Fibroblast of lung (primary cell): Measurements from ENCODE around the gene ITGAE. TPM values are rescaled to one million over a fixed set of nuclear protein-coding genes. Genes with fewer than 3 reads are reported as not detected.

Experiments used
- DNase-seq, 2 donors: peaks; one replicate each; pipeline versions ENCODE4 v3.0.0 to v3.0.0-alpha.2; 2010; ENCODE audit warnings: low read depth in 2 of 2
- H2AFZ ChIP-seq: 2 replicates; pipeline ENCODE4 v1.5.1; 2012; ENCODE audit warnings: low read length, control low read depth, inconsistent platforms
- H3K27ac ChIP-seq: 2 replicates; pipeline ENCODE4 v1.5.1; 2011; ENCODE audit warnings: low read length, control low read depth; ENCODE audit not compliant: insufficient read depth
- H3K27me3 ChIP-seq: 2 replicates; pipeline ENCODE4 v1.5.1; 2011; ENCODE audit warnings: mild to moderate bottlenecking, low read length; ENCODE audit not compliant: control insufficient read depth, insufficient read depth
- H3K36me3 ChIP-seq: 2 replicates; pipeline ENCODE4 v1.5.1; 2011; ENCODE audit warnings: low read length; ENCODE audit not compliant: control insufficient read depth, insufficient read depth
- H3K4me1 ChIP-seq: 2 replicates; pipeline ENCODE4 v1.5.1; 2011; ENCODE audit warnings: low read length; ENCODE audit not compliant: control insufficient read depth, insufficient read depth; ENCODE audit errors: extremely low read depth
- H3K4me2 ChIP-seq: 2 replicates; pipeline ENCODE4 v1.5.1; 2011; ENCODE audit warnings: low read length, control low read depth; ENCODE audit not compliant: insufficient read depth; ENCODE audit errors: extremely low read depth
- H3K4me3 ChIP-seq, 4 experiments: fragments of 200-600 bp in 1 of 4; sonication (generic) in 1 of 4; replicated peaks in 1 of 4; 2 replicates each; pipeline ENCODE4 v1.5.1; 2011 to 2016; ENCODE audit warnings: low read length in 4 of 4, low read depth in 3 of 4, mild to moderate bottlenecking in 3 of 4, control low read depth in 2 of 4, inconsistent platforms in 1 of 4, mixed read lengths in 1 of 4; ENCODE audit not compliant: insufficient read depth in 1 of 4; ENCODE audit errors: control extremely low read depth in 1 of 4
- H3K79me2 ChIP-seq: 2 replicates; pipeline ENCODE4 v1.5.1; 2012; ENCODE audit warnings: mild to moderate bottlenecking, low read length, inconsistent platforms; ENCODE audit not compliant: control insufficient read depth, insufficient read depth
- H3K9ac ChIP-seq: 2 replicates; pipeline ENCODE4 v1.5.1; 2011; ENCODE audit warnings: mild to moderate bottlenecking, low read length, control low read depth; ENCODE audit not compliant: insufficient read depth
- H3K9me3 ChIP-seq: 2 replicates; pipeline ENCODE4 v1.5.1; 2012; ENCODE audit warnings: low read depth, low read length; ENCODE audit not compliant: control insufficient read depth, insufficient read depth
- H4K20me1 ChIP-seq: 2 replicates; pipeline ENCODE4 v1.5.1; 2011; ENCODE audit warnings: low read length; ENCODE audit not compliant: control insufficient read depth, insufficient read depth; ENCODE audit errors: extremely low read depth
- EZH2 ChIP-seq: IDR thresholded peaks from 2 replicates; pipeline ENCODE4 v1.5.1; 2012; ENCODE audit warnings: low read length, control low read depth, mild to moderate bottlenecking; ENCODE audit errors: missing control alignments
- polyA plus RNA-seq, 2 donors: library from polyadenylated mRNA; depleted of rRNA in 1 of 2; stranded (reverse) in 1 of 2; unstranded in 1 of 2; fragments of >200 nt; gene quantifications; 2 replicates each; pipeline ENCODE4 v1.2.1, GENCODE V29; 2011 to 2012; ENCODE audit warnings: missing spikeins in 1 of 2
- total RNA-seq: library from RNA; depleted of rRNA; stranded (reverse); fragments of >200 nt; gene quantifications from 2 replicates; pipeline ENCODE4 v1.2.1, GENCODE V29; 2014
- TF ChIP-seq, protein P1 (sequence below), 2 donors: IDR thresholded peaks in 1 of 2; conservative IDR thresholded peaks in 1 of 2; 1 replicate in 1 of 2; 2 replicates in 1 of 2; pipeline ENCODE4 v1.5.1; 2011 to 2012; ENCODE audit warnings: low read length in 2 of 2, control low read depth in 1 of 2, inconsistent platforms in 1 of 2, low read depth in 1 of 2, mild to moderate bottlenecking in 1 of 2

ITGAE gene
- total and polyA plus RNA-seq, 2 donors (not counting 1 experiment from before 2014, with no cell fraction given), result 29.7 to 72.5 TPM

DNA sequence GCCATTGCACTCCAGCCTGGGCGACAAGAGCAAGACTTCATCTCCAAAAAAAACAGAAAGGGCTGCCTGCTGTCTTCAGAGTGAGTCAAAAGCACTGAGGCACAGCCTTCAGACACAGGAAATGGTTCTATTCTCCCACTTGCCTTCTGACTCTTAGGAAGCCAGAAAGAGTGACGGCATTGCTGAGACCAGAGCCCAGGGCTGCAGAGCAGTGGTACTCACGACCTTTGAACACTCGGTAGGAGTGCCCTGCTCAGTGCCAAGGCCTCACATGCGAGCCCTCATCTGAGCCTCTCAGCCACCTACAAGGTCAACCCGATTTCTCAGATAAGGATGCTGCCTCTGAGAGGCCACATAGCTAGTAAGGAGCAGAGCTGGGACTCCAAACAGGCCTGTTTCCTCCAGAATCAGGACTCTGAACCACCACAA is 3.5 kb upstream of the ITGAE start:
- Histone ChIP-seq H3K27me3 (no peaks in the 10 kb centered on the region), H3K9ac (no peak overlapping the region), H4K20me1 (no peaks in the 10 kb centered on the region), H3K9me3 (no peaks in the 10 kb centered on the region), H3K4me2 (no peak overlapping the region), H2AFZ (no peak overlapping the region), H3K27ac (no peak overlapping the region), H3K4me1 (peaks cover 6% of the 10 kb centered on the region), H3K36me3 (no peaks in the 10 kb centered on the region), H3K79me2 (no peaks in the 10 kb centered on the region), H3K4me3 (no peak overlapping the region)
- TF ChIP-seq, protein P1, sequence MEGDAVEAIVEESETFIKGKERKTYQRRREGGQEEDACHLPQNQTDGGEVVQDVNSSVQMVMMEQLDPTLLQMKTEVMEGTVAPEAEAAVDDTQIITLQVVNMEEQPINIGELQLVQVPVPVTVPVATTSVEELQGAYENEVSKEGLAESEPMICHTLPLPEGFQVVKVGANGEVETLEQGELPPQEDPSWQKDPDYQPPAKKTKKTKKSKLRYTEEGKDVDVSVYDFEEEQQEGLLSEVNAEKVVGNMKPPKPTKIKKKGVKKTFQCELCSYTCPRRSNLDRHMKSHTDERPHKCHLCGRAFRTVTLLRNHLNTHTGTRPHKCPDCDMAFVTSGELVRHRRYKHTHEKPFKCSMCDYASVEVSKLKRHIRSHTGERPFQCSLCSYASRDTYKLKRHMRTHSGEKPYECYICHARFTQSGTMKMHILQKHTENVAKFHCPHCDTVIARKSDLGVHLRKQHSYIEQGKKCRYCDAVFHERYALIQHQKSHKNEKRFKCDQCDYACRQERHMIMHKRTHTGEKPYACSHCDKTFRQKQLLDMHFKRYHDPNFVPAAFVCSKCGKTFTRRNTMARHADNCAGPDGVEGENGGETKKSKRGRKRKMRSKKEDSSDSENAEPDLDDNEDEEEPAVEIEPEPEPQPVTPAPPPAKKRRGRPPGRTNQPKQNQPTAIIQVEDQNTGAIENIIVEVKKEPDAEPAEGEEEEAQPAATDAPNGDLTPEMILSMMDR (conservative IDR thresholded peaks at IDR 0.05 in 1 of 2, IDR thresholded peaks at IDR 0.05 in 1 of 2; ENCODE audit: low read depth in 1 of 2, low read length in 2 of 2), result no peak
- no peak for TF ChIP-seq EZH2
- peak in 1 of 2 donors; percentile 78 for DNase-seq

DNA sequence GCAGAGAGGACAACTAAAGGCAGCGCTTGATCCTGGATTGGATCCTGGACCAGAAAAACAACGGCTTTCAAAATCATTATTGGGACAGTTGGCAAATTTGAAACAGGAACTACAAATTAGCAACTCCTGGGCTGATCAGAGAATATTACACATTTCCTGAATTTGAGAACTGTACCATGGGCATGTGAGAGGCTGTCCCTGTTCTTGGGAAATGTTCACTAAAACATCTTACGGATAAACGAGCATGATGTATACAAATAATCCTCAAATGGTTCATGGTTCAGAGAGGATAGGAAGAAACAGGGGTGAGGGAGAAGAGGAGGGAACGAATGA is 2.3 kb upstream of the ITGAE start:
- Histone ChIP-seq H3K79me2 (no peaks in the 10 kb centered on the region), H3K9me3 (no peaks in the 10 kb centered on the region), H3K27ac (peak overlapping the region; percentile 1), H4K20me1 (no peaks in the 10 kb centered on the region), H2AFZ (no peak overlapping the region), H3K36me3 (no peaks in the 10 kb centered on the region), H3K4me3 (peak overlapping the region in 1 of 4 experiments; percentile 25), H3K4me2 (peak overlapping the region; percentile 34), H3K27me3 (no peaks in the 10 kb centered on the region), H3K4me1 (peaks cover 6% of the 10 kb centered on the region), H3K9ac (no peak overlapping the region)
- no peak for TF ChIP-seq EZH2
- TF ChIP-seq, protein P1 (conservative IDR thresholded peaks at IDR 0.05 in 1 of 2, IDR thresholded peaks at IDR 0.05 in 1 of 2; ENCODE audit: low read depth in 1 of 2, low read length in 2 of 2), result no peak
- no peak for DNase-seq

DNA sequence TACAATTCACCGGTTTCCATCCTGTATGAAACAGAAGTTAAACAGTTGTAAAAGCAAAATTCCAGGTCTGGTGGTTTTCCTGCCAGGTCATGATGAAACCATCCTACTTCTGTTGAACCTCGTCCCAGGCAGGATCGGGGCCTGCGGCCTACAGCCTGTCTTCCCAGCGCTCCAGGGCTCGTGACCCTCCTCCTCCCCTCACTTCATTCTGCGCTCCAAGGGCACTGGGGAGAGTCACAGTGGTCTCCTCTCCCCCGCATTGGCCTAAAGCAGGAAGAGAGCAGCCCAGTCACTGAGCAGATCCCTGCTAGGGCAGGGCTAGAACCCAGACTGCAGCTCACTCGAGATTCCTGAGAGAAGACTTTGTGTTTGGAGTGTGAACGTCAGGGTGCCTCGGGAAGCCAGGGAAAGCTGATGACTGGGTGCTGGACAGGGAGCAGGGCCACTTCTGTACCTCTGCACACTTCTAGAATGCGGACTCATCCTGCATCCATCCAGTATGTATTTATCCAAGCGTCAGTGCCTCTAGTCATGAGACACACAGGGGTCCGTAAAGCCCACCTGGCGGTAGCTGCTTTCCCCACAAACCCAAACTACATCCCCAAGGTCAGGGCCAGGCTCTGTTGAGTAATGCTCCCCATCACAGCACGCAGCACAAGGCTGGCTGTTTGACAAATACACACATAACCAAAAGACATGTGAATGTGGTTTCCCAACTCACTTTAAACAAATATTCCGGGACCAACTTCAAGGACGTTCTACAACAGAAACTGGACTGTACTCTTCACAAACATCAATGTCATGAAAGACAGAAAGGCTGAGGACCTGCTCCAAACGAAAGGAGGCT is 1.7 kb upstream of the ITGAE start:
- no peak overlapping the region for H3K9ac ChIP-seq
- H3K9me3 ChIP-seq, result no peaks in the 10 kb centered on the region
- TF ChIP-seq EZH2, result no peak
- TF ChIP-seq, protein P1 (conservative IDR thresholded peaks at IDR 0.05 in 1 of 2, IDR thresholded peaks at IDR 0.05 in 1 of 2; ENCODE audit: low read depth in 1 of 2, low read length in 2 of 2), result no peak
- no peaks in the 10 kb centered on the region for H3K36me3 ChIP-seq
- peak overlapping the region in 1 of 4 experiments; percentile 25 for H3K4me3 ChIP-seq
- peak overlapping the region; percentile 55 for H3K27ac ChIP-seq
- no peaks in the 10 kb centered on the region for H4K20me1 ChIP-seq
- H2AFZ ChIP-seq, result no peak overlapping the region
- H3K27me3 ChIP-seq, result no peaks in the 10 kb centered on the region
- DNase-seq, result peak; percentile 91 to 95
- peaks cover 6% of the 10 kb centered on the region for H3K4me1 ChIP-seq
- H3K4me2 ChIP-seq, result peak overlapping the region; percentile 34
- no peaks in the 10 kb centered on the region for H3K79me2 ChIP-seq
